Measurements from ENCODE around the gene LAMTOR2. TPM values are rescaled to one million over a fixed set of nuclear protein-coding genes. Genes with fewer than 3 reads are reported as not detected.
A peak's percentile ranks its signal among the peaks of the same experiment; 100 is the strongest.

LAMTOR2 gene
- total RNA-seq, 3 donors from 2014 or later (not counting 1 experiment from before 2014, with no cell fraction given): 23.5 to 26.1 (median 24.6) TPM

DNA sequence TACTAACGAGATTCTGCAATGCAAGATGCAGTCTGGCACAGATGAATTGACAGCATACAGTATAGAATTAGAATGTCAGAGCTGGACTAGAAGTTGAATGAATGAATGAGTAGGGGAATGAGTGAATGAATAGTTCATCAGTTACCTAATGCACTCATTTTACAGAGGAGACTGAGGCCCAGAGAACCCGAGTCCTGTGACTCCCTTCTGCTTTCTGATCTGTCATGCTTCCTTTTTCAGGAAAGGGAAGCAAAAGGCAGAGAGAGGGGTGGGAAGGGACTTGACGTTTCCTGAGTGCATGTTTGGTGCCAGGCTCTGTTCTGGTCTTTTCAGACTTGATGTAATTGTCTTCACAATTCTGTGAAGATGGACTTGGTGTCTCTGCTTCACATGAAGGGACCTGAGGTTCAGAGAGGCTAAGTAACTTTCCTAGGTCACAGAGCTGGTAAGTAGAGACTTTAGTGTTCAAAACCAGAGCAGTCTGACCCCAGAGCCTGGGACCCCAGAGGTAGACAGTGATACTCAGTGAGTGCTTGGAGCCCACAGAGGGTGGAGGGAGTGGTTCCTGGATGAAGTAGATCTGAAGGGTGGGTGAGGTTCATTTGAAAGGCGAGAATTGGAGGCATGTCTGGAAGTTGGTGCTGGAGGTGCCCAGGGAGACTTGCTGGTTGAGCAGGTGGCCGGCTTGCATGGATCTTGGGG lies 35.7 kb downstream of the LAMTOR2 start:
- no peak overlapping the region for H3K27ac ChIP-seq (ENCODE audit: low read length)
- H3K27me3 Mint-ChIP-seq (ENCODE audit: low read depth in 2 of 2): peaks cover 12 to 13% of the 10 kb centered on the region in 2 donors
- intact Hi-C loops (cut with micrococcal nuclease): loop anchor here (1.0 to 5.0 kb wide), 3 partner anchors 40 to 357 kb away; no protein-coding TSS in a partner anchor
- H3K9me3 ChIP-seq (ENCODE audit: control insufficient read depth, insufficient read depth, low read length): no peaks in the 10 kb centered on the region
- H3K36me3 ChIP-seq (ENCODE audit: control insufficient read depth, insufficient read depth, low read length): no peaks in the 10 kb centered on the region
- peaks cover 0 to 8% of the 10 kb centered on the region in 2 donors for H3K4me1 Mint-ChIP-seq
- DNase-seq: no peak
- H3K9me3 Mint-ChIP-seq: no peaks in the 10 kb centered on the region
- peaks cover 6% of the 10 kb centered on the region for H3K4me1 ChIP-seq (ENCODE audit: control insufficient read depth, insufficient read depth, low read length)
- 26% methylated on average over 5 of the region's 5 CpGs for WGBS (ENCODE audit: insufficient coverage)
- H3K27ac Mint-ChIP-seq: no peak overlapping the region
- H3K36me3 Mint-ChIP-seq: no peaks in the 10 kb centered on the region
- no peak for TF ChIP-seq CTCF (IDR thresholded peaks at IDR 0.05)
- H3K4me3 Mint-ChIP-seq: no peak overlapping the region
- ATAC-seq: peak in 2 of 3 donors; percentile 28 to 30
- no peaks in the 10 kb centered on the region for H3K27me3 ChIP-seq (ENCODE audit: control insufficient read depth, insufficient read depth, low read length)
- H3K4me3 ChIP-seq (ENCODE audit: low read length): no peak overlapping the region

DNA sequence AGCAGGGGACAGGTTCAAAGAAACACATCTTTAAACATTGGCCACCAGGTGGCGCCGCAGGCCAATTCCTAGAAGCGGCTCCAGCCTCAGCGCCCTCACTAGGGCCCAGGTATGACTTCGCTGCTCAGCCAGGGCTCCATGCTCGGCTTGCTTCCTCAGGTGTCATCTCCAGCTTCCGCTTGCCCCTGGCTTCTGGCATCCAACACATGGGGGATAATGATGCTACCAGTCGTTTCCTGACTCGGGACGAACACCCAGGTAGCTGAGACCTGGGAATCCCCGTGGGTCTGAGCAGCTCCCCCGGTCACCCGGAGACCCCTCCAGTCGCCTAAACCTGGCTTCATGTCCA lies 36.2 kb downstream of the LAMTOR2 start:
- Mint-ChIP-seq H3K27ac (no peak overlapping the region), H3K27me3 (ENCODE audit: low read depth in 2 of 2) (peaks cover 11 to 13% of the 10 kb centered on the region in 2 donors), H3K9me3 (no peaks in the 10 kb centered on the region), H3K4me3 (no peak overlapping the region), H3K4me1 (peaks cover 0 to 10% of the 10 kb centered on the region in 2 donors), H3K36me3 (no peaks in the 10 kb centered on the region)
- 50% methylated on average over 14 of the region's 14 CpGs for WGBS (ENCODE audit: insufficient coverage)
- no peak overlapping the region for H3K4me3 ChIP-seq (ENCODE audit: low read length)
- peaks cover 11% of the 10 kb centered on the region for H3K4me1 ChIP-seq (ENCODE audit: control insufficient read depth, insufficient read depth, low read length)
- intact Hi-C loops (cut with micrococcal nuclease): loop anchor here (1.0 to 5.0 kb wide), 3 partner anchors 39 to 356 kb away; no protein-coding TSS in a partner anchor
- no peaks in the 10 kb centered on the region for H3K36me3 ChIP-seq (ENCODE audit: control insufficient read depth, insufficient read depth, low read length)
- DNase-seq: peak; percentile 83 to 94
- H3K27ac ChIP-seq (ENCODE audit: low read length): no peak overlapping the region
- TF ChIP-seq CTCF (IDR thresholded peaks at IDR 0.05): peak; percentile 89
- H3K27me3 ChIP-seq (ENCODE audit: control insufficient read depth, insufficient read depth, low read length): no peaks in the 10 kb centered on the region
- H3K9me3 ChIP-seq (ENCODE audit: control insufficient read depth, insufficient read depth, low read length): no peaks in the 10 kb centered on the region
- peak; percentile 84 to 99 (median 95) for ATAC-seq

DNA sequence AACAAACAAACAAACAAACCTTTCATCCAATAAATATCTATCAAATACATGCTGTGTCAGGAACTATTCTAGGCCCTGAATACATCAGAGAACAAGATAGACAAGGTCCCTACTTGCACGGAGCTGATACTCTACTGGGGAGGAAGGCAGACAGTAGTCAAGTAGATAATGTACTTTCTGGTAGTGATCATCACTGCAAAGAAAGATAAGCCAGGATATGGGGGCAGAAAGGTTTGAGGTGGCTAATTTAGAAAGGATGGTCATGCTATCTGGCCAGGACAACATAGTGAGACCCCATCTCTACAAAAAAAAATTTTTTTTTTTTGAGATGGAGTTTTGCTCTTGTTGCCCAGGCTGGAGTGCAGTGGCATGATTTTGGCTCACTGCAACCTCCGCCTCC lies 37.0 kb downstream of the LAMTOR2 start:
- WGBS (ENCODE audit: insufficient coverage): 81% methylated on average over 2 of the region's 2 CpGs
- intact Hi-C loops (cut with micrococcal nuclease): loop anchor here (5.0 kb wide), 1 partner anchor 356 kb away; no protein-coding TSS in a partner anchor
- ATAC-seq: no peak

More for the DNA sequence above, 37.0 kb downstream of the LAMTOR2 start:
- Mint-ChIP-seq H3K27me3 (ENCODE audit: low read depth in 2 of 2) (peaks cover 11 to 12% of the 10 kb centered on the region in 2 donors), H3K4me3 (no peak overlapping the region), H3K9me3 (no peaks in the 10 kb centered on the region), H3K36me3 (no peaks in the 10 kb centered on the region), H3K27ac (no peak overlapping the region), H3K4me1 (peaks cover 7 to 18% of the 10 kb centered on the region in 2 donors)
- TF ChIP-seq CTCF (IDR thresholded peaks at IDR 0.05): no peak
- DNase-seq: no peak
- Histone ChIP-seq H3K4me1 (ENCODE audit: control insufficient read depth, insufficient read depth, low read length) (peaks cover 19% of the 10 kb centered on the region), H3K9me3 (ENCODE audit: control insufficient read depth, insufficient read depth, low read length) (no peaks in the 10 kb centered on the region), H3K27ac (ENCODE audit: low read length) (no peak overlapping the region), H3K36me3 (ENCODE audit: control insufficient read depth, insufficient read depth, low read length) (no peaks in the 10 kb centered on the region), H3K4me3 (ENCODE audit: low read length) (no peak overlapping the region), H3K27me3 (ENCODE audit: control insufficient read depth, insufficient read depth, low read length) (no peaks in the 10 kb centered on the region)

Measured in natural killer cell (primary cell).